ACHN (cell line): ENCODE measurements around the gene RMND1.
"Not testable (repeated sequence)": the region's sequence is repeated elsewhere in the genome, so short reads cannot be mapped to it uniquely, and the experiment has no call there.

Experiments
- DNase-seq: peaks from one replicate; pipeline ENCODE4 v3.0.0-alpha.2; 2015
- in situ Hi-C: cut with HindIII; loops from 2 replicates; pipeline ENCODE4 v1.10.0; 2017; ENCODE audit warnings: low sequenced_read_pairs, low pct_ligation_motif_present, low pct_unique_long_range_greater_than_20kb

RMND1 gene

GRCh38 chr6:151461673-151462072, 9.7 kb upstream of the RMND1 start:
- no peak for DNase-seq
- in situ Hi-C loops: no loop called here

DNA sequence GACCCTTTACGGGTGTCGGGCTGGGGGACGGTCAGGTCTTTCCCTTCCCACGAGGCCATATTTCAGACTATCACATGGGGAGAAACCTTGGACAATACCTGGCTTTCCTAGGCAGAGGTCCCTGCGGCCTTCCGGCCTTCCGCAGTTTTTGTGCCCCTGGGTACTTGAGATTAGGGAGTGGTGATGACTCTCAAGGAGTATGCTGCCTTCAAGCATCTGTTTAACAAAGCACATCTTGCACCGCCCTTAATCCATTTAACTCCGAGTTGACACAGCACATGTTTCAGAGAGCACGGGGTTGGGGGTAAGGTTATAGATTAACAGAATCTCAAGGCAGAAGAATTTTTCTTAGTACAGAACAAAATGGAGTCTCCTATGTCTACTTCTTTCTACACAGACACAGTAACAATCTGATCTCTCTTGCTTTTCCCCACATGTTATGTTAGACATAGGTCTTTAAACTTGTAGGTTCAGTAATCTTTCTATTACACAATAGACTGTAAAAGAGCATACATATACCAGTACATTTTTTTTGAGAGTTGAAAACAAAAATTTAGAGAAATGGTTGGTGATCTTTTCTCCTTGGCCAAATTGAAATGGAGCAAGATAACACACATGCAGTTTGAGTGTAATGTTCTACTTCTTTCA, 3.9 kb upstream of the RMND1 start:
- DNase-seq, in situ Hi-C loops: not testable (repeated sequence)

GRCh38 chr6:151452750-151453427, 963 bp upstream of the RMND1 start:
- no peak for DNase-seq
- in situ Hi-C loops: no loop called here

DNA sequence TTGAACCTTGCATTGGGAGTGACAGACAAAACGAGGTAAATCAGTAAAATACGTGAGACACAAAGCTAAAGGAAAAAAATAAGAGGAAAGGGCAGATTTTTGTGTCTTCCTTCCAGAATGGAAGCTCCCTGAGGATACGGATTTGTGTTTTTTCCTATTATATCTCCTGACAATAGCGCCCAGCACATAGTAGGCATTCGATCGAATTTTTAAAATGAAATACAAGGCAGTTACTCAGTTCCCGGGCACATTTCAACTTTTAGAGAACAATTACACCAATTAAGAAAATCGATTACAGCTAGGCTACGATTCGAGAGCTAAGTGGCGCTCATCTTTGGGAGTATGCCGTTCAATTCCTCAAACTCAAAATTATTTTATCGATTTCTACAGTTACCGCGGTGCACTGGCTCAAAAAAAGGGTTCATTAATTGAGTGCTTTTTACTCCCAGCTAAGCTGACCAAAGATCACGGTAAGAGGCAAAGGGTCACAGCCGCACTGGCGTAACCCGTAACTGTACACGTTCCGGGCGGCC, 443 bp downstream of the RMND1 start:
- in situ Hi-C loops: no loop called here
- no peak for DNase-seq

GRCh38 chr6:151450928-151451327, 998 bp downstream of the RMND1 start:
- in situ Hi-C loops, DNase-seq: not testable (repeated sequence)

DNA sequence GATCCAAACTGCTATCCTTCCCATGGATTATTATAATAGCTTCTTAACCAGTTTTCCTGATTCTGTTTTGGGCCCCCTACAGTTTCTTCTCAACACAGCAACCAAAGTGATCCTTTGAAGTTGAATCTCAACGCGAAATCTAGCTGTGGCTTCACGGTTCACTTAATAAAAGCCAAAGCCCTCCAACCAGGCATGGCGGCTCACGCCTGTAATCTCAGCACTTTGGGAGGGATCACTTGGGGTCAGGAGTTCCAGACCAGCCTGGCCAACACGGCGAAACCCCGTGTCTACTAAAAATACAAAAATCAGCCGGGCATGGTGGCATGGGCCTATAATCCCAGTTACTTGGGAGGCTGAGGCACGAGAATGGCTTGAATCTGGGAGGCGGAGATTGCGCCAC, 3.3 kb downstream of the RMND1 start:
- DNase-seq: no peak
- in situ Hi-C loops: no loop called here

DNA sequence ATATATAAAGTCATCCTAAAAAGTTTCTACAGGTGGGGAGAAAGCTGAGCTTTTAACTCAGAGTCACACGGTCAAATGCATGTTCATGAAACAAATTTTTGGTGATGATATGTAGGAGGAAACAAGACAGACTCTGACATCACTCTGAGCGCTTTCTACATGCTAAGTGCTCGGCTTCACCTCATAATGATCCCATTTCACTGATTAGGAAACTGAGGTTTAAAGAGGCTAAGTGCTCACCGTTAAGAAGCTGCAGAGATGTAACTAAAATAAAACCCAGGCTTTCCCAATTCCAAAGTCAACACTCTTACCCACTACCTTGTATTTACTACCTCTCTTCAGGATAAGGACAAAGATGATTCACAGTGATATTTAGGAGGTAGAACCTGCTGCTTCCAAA, 4.7 kb downstream of the RMND1 start:
- in situ Hi-C loops: no loop called here
- DNase-seq: no peak

DNA sequence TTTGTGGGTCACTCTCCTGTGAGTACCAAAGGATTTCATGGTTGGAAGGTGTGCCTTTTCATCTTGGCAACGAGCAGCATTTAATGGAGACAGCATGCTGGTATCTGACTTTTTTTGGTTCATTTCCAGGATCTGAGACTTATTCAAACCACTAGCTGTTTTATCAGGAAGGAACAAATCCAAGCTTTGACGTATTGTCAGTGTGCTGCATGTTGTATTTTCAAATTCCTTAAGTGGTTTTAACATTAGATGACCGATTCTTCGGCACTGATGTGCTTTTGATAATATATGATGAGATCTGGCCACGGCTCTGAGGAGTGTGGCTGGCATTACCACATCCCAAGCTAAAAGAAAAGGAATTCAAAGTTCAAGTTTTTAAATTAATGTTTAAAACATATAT, 6.4 kb downstream of the RMND1 start:
- DNase-seq: no peak
- in situ Hi-C loops: no loop called here

GRCh38 chr6:151443911-151444621, 7.9 kb downstream of the RMND1 start:
- in situ Hi-C loops: no loop called here
- DNase-seq: no peak

- no peak for DNase-seq
- in situ Hi-C loops: no loop called here
Observed at GRCh38 chr6:151443454-151443853, 8.5 kb downstream of the RMND1 start.

DNA sequence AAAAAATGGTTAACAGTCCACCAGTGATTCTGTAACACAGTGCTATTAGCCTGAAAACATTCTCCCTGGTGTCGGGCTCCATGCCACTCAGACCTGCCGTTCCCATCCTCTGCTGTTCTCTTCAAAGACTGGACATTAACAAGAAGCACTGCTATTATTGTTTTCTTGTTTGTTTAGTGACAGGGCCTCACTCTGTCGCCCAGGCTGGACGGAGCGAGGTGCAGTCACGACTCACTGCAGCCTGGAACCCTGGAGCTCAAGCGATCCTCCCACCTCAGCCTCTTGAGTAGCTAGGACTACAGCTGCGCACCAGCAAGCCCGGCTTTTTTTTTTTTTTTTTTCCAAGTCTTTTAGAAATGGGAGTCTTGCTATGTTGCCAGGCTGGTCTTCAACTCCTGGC, 9.6 kb downstream of the RMND1 start:
- in situ Hi-C loops: no loop called here
- DNase-seq: no peak

- in situ Hi-C loops: no loop called here
- no peak for DNase-seq
Observed at GRCh38 chr6:151441390-151442166, 10.3 kb downstream of the RMND1 start.

GRCh38 chr6:151440930-151441329, 11.0 kb downstream of the RMND1 start:
- DNase-seq: peak; percentile 29
- in situ Hi-C loops: no loop called here

DNA sequence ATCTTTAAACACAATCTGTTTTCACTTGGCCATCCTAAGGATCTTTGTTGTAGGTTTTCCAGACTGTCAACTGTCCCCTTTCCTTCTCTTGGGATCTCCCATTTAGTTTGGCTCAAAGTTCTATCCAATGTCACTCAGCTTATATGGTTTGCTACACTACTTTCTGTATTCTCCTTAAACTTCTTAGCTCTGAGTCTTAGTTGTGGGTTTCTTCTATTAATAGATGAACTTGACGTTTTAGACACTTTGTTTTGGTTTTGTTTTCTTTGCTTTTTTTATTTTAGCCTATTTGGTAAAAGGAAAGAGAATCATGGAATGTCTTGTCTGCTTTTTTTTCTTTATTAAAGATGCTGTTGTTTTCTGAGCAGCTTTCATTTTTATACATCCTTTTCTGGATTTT, 11.4 kb downstream of the RMND1 start:
- no peak for DNase-seq
- in situ Hi-C loops: no loop called here

GRCh38 chr6:151437401-151437800, 14.5 kb downstream of the RMND1 start:
- DNase-seq: no peak
- in situ Hi-C loops: no loop called here

DNA sequence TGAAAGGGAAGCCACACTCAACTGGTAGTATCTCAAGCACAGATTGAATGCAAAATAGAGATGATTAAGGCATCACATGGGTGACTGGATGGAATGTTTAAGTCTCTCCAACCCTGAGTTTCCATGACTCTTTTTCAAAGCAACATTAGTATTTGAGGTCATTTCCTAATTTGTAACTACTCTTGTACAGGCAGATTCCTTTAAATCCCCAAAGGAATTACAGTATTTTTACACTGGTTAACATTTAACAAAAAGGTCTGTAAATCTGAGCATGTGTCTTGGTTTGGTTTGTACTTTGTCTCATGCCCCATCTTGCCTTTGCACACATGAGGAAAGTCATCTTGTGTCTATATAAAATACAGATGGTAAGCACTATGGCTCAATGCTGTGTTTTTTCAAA, 15.1 kb downstream of the RMND1 start:
- in situ Hi-C loops: no loop called here

DNA sequence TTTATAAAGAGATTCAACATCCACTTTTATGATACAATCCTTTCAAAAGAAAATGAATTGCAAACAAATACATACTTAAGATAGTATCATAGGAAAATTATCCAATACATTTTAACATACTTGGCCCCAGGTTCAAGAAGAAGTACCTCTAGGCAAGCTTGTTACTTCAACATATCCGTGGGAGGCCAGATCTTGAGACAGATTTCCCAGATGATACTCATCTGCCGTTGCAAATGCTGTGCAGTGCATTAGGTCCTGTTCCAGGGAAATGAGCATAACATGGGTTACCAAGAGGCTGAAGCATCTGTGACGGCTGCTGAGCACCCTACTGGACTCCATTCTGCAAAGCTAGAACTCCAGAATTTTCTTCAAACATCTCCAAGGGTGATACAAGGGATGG, 15.6 kb downstream of the RMND1 start:
- in situ Hi-C loops: no loop called here
- DNase-seq: no peak

More for the DNA sequence above, 15.1 kb downstream of the RMND1 start:
- DNase-seq: peak; percentile 93

- in situ Hi-C loops: no loop called here
- no peak for DNase-seq
Observed at GRCh38 chr6:151434369-151434768, 17.6 kb downstream of the RMND1 start.

DNA sequence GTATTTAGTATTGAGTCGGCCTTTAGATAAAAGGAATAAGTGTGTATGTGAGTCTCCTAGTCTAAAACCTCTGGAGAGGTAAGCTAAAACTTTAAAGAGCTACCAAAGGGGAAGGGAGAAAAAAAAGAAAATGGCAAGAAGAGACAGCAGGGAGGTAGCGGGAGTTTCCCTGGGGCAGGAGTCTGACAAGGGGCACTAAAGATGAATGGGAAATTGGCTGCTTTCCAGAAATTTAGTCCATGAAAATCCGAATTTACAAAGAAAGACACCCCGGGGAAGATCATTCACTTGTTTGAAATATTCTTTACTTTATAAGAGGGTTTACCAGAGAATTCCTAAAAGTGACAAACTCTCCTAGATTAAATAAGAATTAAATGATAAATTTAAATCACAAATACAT, 19.3 kb downstream of the RMND1 start:
- in situ Hi-C loops: no loop called here

More for the DNA sequence above, 19.3 kb downstream of the RMND1 start:
- no peak for DNase-seq
